Keratinocyte (primary cell): ENCODE measurements around the gene DMD. TPM values are rescaled to one million over a fixed set of nuclear protein-coding genes. Genes with fewer than 3 reads are reported as not detected.

Experiments used
- DNase-seq: peaks from one replicate; pipeline ENCODE4 v3.0.0-alpha.2; 2011; ENCODE audit warnings: low read depth, missing footprints, low spot score
- FAIRE-seq: peaks from 2 replicates; lab custom pipeline; 2011; peaks lifted over from hg19 to GRCh38; lab: Jason Lieb, UNC
- H2AFZ ChIP-seq: 2 replicates; pipeline ENCODE4 v1.6.0; 2012; ENCODE audit warnings: low read length, control low read depth, inconsistent platforms; ENCODE audit not compliant: control insufficient read depth
- H3K27ac ChIP-seq: 2 replicates; pipeline ENCODE4 v1.5.1; 2011; ENCODE audit warnings: low read length; ENCODE audit not compliant: control insufficient read depth, insufficient read depth
- H3K27me3 ChIP-seq: 3 replicates; pipeline ENCODE4 v1.6.0; 2011; ENCODE audit warnings: low read length; ENCODE audit not compliant: control insufficient read depth, insufficient read depth; ENCODE audit errors: extremely low read depth
- H3K36me3 ChIP-seq, 2 experiments: 2 replicates in 1 of 2; 3 replicates in 1 of 2; pipeline ENCODE4 v1.5.1; 2011; ENCODE audit warnings: low read length in 2 of 2, mild to moderate bottlenecking in 1 of 2; ENCODE audit not compliant: control insufficient read depth in 2 of 2, insufficient read depth in 2 of 2; ENCODE audit errors: extremely low read depth in 1 of 2
- H3K4me1 ChIP-seq: 3 replicates; pipeline ENCODE4 v1.5.1; 2011; ENCODE audit warnings: low read length; ENCODE audit not compliant: control insufficient read depth, insufficient read depth; ENCODE audit errors: extremely low read depth
- H3K4me2 ChIP-seq: 3 replicates; pipeline ENCODE4 v1.6.0; 2011; ENCODE audit warnings: low read depth, low read length; ENCODE audit not compliant: control insufficient read depth, insufficient read depth; ENCODE audit errors: extremely low read depth
- H3K4me3 ChIP-seq, 3 experiments: fragments of 200-600 bp in 1 of 3; sonication (generic) in 1 of 3; 2 replicates in 2 of 3; 3 replicates in 1 of 3; pipeline ENCODE4 v1.5.1; 2011 to 2016; ENCODE audit warnings: low read length in 3 of 3, mild to moderate bottlenecking in 3 of 3, control low read depth in 2 of 3, inconsistent platforms in 1 of 3, low read depth in 1 of 3, mixed read lengths in 1 of 3, mixed run types in 1 of 3, moderate library complexity in 1 of 3; ENCODE audit not compliant: control insufficient read depth in 2 of 3, insufficient read depth in 2 of 3; ENCODE audit errors: extremely low read depth in 1 of 3
- H3K79me2 ChIP-seq: 2 replicates; pipeline ENCODE4 v1.6.0; 2012; ENCODE audit warnings: low read length; ENCODE audit not compliant: control insufficient read depth, insufficient read depth
- H3K9ac ChIP-seq: 3 replicates; pipeline ENCODE4 v1.6.0; 2011; ENCODE audit warnings: low read length; ENCODE audit not compliant: control insufficient read depth, insufficient read depth; ENCODE audit errors: extremely low read depth
- H3K9me1 ChIP-seq: 3 replicates; pipeline ENCODE4 v1.6.0; 2011; ENCODE audit warnings: low read length; ENCODE audit not compliant: control insufficient read depth, insufficient read depth; ENCODE audit errors: extremely low read depth
- H3K9me3 ChIP-seq: 2 replicates; pipeline ENCODE4 v1.5.1; 2012; ENCODE audit warnings: low read depth, low read length; ENCODE audit not compliant: control insufficient read depth
- H4K20me1 ChIP-seq: 3 replicates; pipeline ENCODE4 v1.6.0; 2011; ENCODE audit warnings: low read length; ENCODE audit not compliant: control insufficient read depth, insufficient read depth; ENCODE audit errors: extremely low read depth
- CTCF ChIP-seq, 3 experiments: IDR thresholded peaks in 1 of 3; conservative IDR thresholded peaks in 1 of 3; optimal IDR thresholded peaks in 1 of 3; 2 replicates in 2 of 3; 3 replicates in 1 of 3; pipeline versions ENCODE3 to v1.5.1; 2011; ENCODE audit warnings: low read length in 3 of 3, mild to moderate bottlenecking in 3 of 3, moderate library complexity in 2 of 3, control low read depth in 1 of 3, inconsistent platforms in 1 of 3; ENCODE audit not compliant: insufficient read depth in 2 of 3; ENCODE audit errors: extremely low read depth in 1 of 3
- EZH2 ChIP-seq: IDR thresholded peaks from one replicate; pipeline ENCODE4 v1.6.1; 2012; ENCODE audit warnings: inconsistent platforms, mild to moderate bottlenecking, low read length, moderate library complexity
- dilution Hi-C: fragments of 300-500 bp; cut with MboI; formaldehyde crosslinking; loops from one replicate; pipeline ENCODE4 v1.7.0; 2020; ENCODE audit warnings: low sequenced_read_pairs; ENCODE audit not compliant: extremely low pct_ligation_motif_present
- polyA plus RNA-seq, 5 experiments: library from polyadenylated mRNA; depleted of rRNA in 3 of 5; stranded (reverse) in 3 of 5; stranded (forward) in 1 of 5; unstranded in 1 of 5; fragments of >200 nt; gene quantifications; 1 replicate in 1 of 5; 2 replicates in 3 of 5; 3 replicates in 1 of 5; pipeline versions ENCODE4 v1.2.1 to v1.2.3, GENCODE V29; 2011 to 2012; ENCODE audit warnings: missing spikeins in 2 of 5, low read depth in 1 of 5, low replicate concordance in 1 of 5

DMD gene
- polyA plus RNA-seq, 1 donor (not counting 4 experiments of a cell fraction or from before 2014, with no cell fraction given): 8.9 TPM

DNA sequence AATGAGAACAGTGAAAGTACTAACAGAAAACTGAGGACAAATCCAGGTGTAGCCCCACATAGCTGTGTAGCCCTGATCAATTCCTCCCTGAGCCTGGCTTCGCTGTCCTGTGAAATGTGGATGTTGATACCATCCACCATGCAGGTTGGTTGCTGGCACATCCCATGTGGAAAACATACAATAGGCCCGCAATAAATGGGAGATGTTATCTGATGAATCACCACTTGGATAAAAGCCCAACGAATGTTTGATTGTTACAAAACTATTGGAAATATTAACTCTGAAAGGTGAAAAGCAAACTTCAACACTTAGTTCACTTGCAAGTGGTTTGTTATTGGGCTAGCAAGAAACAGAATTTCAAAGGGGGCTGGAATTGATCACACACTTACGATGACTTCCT lies 1953.2 kb downstream of the DMD start:
- H3K27me3 ChIP-seq: no peaks in the 10 kb centered on the region
- H3K9me3 ChIP-seq: no peaks in the 10 kb centered on the region
- no peak overlapping the region for H3K4me3 ChIP-seq
- DNase-seq: no peak
- no peak for TF ChIP-seq CTCF (optimal IDR thresholded peaks at IDR 0.05 in 1 of 3, IDR thresholded peaks at IDR 0.05 in 1 of 3, conservative IDR thresholded peaks at IDR 0.05 in 1 of 3; ENCODE audit: extremely low read depth in 1 of 3, insufficient read depth in 2 of 3, low read length in 3 of 3)
- no peak for TF ChIP-seq EZH2
- no peak for FAIRE-seq
- dilution Hi-C loops: no loop called here
- no peaks in the 10 kb centered on the region for H3K9me1 ChIP-seq
- no peaks in the 10 kb centered on the region for H3K4me1 ChIP-seq
- no peak overlapping the region for H2AFZ ChIP-seq
- H3K79me2 ChIP-seq: no peaks in the 10 kb centered on the region
- H3K36me3 ChIP-seq: no peaks in the 10 kb centered on the region
- H4K20me1 ChIP-seq: no peaks in the 10 kb centered on the region
- no peak overlapping the region for H3K9ac ChIP-seq
- no peak overlapping the region for H3K27ac ChIP-seq
- H3K4me2 ChIP-seq: no peak overlapping the region

DNA sequence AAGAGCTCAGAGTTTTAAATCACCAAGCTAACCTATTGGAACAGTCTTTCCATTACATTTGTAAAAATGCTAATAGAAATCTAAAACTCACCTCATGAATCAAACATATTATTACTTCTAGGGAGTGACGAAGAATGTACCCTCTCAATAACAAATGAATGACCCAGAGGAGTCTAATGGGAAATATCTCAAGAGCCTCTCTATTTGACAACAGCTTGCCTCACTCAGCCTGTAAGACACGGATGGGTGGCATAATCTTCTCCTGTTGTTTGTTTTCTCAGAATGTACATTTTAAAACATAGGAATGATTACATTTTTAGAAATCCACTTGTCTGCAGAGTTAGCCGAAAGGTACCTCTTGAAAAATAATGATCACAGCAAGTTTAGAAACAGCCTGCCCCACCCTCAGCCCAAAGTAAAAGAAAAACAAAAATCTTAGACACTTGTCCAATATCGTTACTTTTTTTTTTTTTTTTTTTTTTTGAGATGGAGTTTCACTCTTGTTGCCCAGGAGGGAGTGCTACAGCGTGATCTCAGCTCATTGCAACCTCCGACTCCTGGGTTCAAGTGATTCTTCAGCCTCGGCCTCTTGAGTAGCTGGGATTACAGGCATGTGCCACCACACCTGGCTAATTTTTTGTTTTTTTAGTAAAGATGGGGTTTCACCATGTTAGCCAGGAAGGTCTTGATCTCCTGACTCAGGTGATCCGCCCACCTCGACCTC lies 1955.9 kb downstream of the DMD start:
- no peaks in the 10 kb centered on the region for H3K79me2 ChIP-seq
- H3K4me2 ChIP-seq: no peak overlapping the region
- no peaks in the 10 kb centered on the region for H3K9me1 ChIP-seq
- FAIRE-seq (no peak), DNase-seq (no peak)
- H2AFZ ChIP-seq: no peak overlapping the region
- no peaks in the 10 kb centered on the region for H3K9me3 ChIP-seq
- dilution Hi-C loops: no loop called here
- no peak overlapping the region for H3K27ac ChIP-seq
- no peaks in the 10 kb centered on the region for H4K20me1 ChIP-seq
- TF ChIP-seq EZH2: no peak
- no peak for TF ChIP-seq CTCF (optimal IDR thresholded peaks at IDR 0.05 in 1 of 3, IDR thresholded peaks at IDR 0.05 in 1 of 3, conservative IDR thresholded peaks at IDR 0.05 in 1 of 3; ENCODE audit: extremely low read depth in 1 of 3, insufficient read depth in 2 of 3, low read length in 3 of 3)
- no peaks in the 10 kb centered on the region for H3K4me1 ChIP-seq
- no peaks in the 10 kb centered on the region for H3K27me3 ChIP-seq
- no peaks in the 10 kb centered on the region for H3K36me3 ChIP-seq
- no peak overlapping the region for H3K4me3 ChIP-seq
- H3K9ac ChIP-seq: no peak overlapping the region
